ENCODE data around the gene MTMR10.

- TF ChIP-seq, protein P1, sequence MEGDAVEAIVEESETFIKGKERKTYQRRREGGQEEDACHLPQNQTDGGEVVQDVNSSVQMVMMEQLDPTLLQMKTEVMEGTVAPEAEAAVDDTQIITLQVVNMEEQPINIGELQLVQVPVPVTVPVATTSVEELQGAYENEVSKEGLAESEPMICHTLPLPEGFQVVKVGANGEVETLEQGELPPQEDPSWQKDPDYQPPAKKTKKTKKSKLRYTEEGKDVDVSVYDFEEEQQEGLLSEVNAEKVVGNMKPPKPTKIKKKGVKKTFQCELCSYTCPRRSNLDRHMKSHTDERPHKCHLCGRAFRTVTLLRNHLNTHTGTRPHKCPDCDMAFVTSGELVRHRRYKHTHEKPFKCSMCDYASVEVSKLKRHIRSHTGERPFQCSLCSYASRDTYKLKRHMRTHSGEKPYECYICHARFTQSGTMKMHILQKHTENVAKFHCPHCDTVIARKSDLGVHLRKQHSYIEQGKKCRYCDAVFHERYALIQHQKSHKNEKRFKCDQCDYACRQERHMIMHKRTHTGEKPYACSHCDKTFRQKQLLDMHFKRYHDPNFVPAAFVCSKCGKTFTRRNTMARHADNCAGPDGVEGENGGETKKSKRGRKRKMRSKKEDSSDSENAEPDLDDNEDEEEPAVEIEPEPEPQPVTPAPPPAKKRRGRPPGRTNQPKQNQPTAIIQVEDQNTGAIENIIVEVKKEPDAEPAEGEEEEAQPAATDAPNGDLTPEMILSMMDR (IDR thresholded peaks at IDR 0.05), result no peak
- TF ChIP-seq CHD2 (IDR thresholded peaks at IDR 0.05; ENCODE audit: low read length, partially characterized antibody) (no peak), USF1 (IDR thresholded peaks at IDR 0.05; ENCODE audit: borderline replicate concordance, low read depth) (no peak), EZH2phosphoT487 (IDR thresholded peaks at IDR 0.05; ENCODE audit: borderline replicate concordance, low read depth) (no peak), EP300 (IDR thresholded peaks at IDR 0.05; ENCODE audit: borderline replicate concordance in 1 of 2, low read depth in 1 of 2, low read length in 1 of 2) (no peak), TAF1 (IDR thresholded peaks at IDR 0.05; ENCODE audit: borderline replicate concordance, low read depth, low read length) (no peak), POLR2AphosphoS5 (IDR thresholded peaks at IDR 0.05; ENCODE audit: low read depth, low read length) (no peak), YY1 (IDR thresholded peaks at IDR 0.05; ENCODE audit: low read depth) (no peak), RCOR1 (IDR thresholded peaks at IDR 0.05; ENCODE audit: low read length) (0 out of 2 replicates have a peak, but pooled peaks have one; percentile 38), RAD21 (IDR thresholded peaks at IDR 0.05; ENCODE audit: low read length) (no peak), JUND (IDR thresholded peaks at IDR 0.05) (no peak)
- TF ChIP-seq, protein P2, sequence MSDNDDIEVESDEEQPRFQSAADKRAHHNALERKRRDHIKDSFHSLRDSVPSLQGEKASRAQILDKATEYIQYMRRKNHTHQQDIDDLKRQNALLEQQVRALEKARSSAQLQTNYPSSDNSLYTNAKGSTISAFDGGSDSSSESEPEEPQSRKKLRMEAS (IDR thresholded peaks at IDR 0.05; ENCODE audit: low read depth), result no peak
- TF ChIP-seq, protein P3, sequence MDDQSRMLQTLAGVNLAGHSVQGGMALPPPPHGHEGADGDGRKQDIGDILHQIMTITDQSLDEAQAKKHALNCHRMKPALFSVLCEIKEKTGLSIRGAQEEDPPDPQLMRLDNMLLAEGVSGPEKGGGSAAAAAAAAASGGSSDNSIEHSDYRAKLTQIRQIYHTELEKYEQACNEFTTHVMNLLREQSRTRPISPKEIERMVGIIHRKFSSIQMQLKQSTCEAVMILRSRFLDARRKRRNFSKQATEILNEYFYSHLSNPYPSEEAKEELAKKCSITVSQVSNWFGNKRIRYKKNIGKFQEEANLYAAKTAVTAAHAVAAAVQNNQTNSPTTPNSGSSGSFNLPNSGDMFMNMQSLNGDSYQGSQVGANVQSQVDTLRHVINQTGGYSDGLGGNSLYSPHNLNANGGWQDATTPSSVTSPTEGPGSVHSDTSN (IDR thresholded peaks at IDR 0.05), result no peak
Measured at GRCh38 chr15:30984542-30984941, 6.9 kb downstream of the MTMR10 start.
